Chondrocyte (in vitro differentiated cells): Measurements from ENCODE around the gene KLK12. TPM values are rescaled to one million over a fixed set of nuclear protein-coding genes. Genes with fewer than 3 reads are reported as not detected.

Experiments
- DNase-seq: peaks from one replicate; pipeline ENCODE4 v3.0.0; 2021; ENCODE audit warnings: mixed read lengths, low spot score
- H3K27ac Mint-ChIP-seq: one replicate; pipeline ENCODE4 v1.8.0; 2021; ENCODE audit warnings: mild to moderate bottlenecking, moderate library complexity, mixed read lengths; ENCODE audit not compliant: unreplicated experiment
- H3K27me3 Mint-ChIP-seq: 2 replicates; pipeline ENCODE4 v1.8.0; 2021; ENCODE audit warnings: low read depth, mixed read lengths
- H3K36me3 Mint-ChIP-seq: 2 replicates; pipeline ENCODE4 v1.8.0; 2021; ENCODE audit warnings: low read depth, mixed read lengths
- H3K4me1 Mint-ChIP-seq: 2 replicates; pipeline ENCODE4 v1.8.0; 2021; ENCODE audit warnings: low read depth, mild to moderate bottlenecking, mixed read lengths
- H3K4me3 Mint-ChIP-seq: one replicate; pipeline ENCODE4 v1.8.0; 2021; ENCODE audit warnings: mild to moderate bottlenecking, moderate library complexity, mixed read lengths; ENCODE audit not compliant: unreplicated experiment
- H3K9me3 Mint-ChIP-seq: 2 replicates; pipeline ENCODE4 v1.8.0; 2021; ENCODE audit warnings: low read depth, mixed read lengths
- total RNA-seq: library from RNA; stranded (reverse); gene quantifications from 3 replicates; pipeline ENCODE4 v1.2.1, GENCODE V29; 2021
- TF ChIP-seq, protein P1 (sequence below): fragments of 200-600 bp; sonication (generic); IDR thresholded peaks from 2 replicates; pipeline ENCODE4 v1.5.0; 2021; ENCODE audit warnings: antibody characterized with exemption, mild to moderate bottlenecking, moderate library complexity

The KLK12 gene
- total RNA-seq, 1 donor from 2014 or later, result not detected

DNA sequence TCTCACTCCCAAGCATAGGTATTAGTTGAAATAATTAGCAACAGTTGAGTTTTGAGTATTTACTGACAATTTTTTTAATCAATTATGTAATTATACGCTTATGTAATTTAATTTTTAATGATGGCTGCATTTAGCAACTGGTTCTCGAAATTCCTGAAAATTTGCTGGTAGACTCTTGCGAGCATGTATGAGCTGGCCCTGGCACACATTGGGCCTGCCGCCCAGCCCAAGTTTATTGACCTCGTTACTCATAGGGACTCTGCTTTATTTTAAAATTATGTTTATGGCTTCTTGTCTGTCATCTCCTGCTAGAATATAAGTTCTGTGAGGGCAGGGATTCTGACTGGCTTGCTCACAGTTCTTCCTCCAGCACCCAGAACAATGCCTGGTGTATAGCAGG lies 41.2 kb upstream of the KLK12 start:
- Mint-ChIP-seq H3K27ac (no peak overlapping the region), H3K4me3 (no peak overlapping the region), H3K36me3 (peaks cover 3% of the 10 kb centered on the region), H3K27me3 (peaks cover 2% of the 10 kb centered on the region), H3K9me3 (peaks cover 16% of the 10 kb centered on the region), H3K4me1 (no peaks in the 10 kb centered on the region)
- TF ChIP-seq, protein P1, sequence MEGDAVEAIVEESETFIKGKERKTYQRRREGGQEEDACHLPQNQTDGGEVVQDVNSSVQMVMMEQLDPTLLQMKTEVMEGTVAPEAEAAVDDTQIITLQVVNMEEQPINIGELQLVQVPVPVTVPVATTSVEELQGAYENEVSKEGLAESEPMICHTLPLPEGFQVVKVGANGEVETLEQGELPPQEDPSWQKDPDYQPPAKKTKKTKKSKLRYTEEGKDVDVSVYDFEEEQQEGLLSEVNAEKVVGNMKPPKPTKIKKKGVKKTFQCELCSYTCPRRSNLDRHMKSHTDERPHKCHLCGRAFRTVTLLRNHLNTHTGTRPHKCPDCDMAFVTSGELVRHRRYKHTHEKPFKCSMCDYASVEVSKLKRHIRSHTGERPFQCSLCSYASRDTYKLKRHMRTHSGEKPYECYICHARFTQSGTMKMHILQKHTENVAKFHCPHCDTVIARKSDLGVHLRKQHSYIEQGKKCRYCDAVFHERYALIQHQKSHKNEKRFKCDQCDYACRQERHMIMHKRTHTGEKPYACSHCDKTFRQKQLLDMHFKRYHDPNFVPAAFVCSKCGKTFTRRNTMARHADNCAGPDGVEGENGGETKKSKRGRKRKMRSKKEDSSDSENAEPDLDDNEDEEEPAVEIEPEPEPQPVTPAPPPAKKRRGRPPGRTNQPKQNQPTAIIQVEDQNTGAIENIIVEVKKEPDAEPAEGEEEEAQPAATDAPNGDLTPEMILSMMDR, result no peak
- no peak for DNase-seq

DNA sequence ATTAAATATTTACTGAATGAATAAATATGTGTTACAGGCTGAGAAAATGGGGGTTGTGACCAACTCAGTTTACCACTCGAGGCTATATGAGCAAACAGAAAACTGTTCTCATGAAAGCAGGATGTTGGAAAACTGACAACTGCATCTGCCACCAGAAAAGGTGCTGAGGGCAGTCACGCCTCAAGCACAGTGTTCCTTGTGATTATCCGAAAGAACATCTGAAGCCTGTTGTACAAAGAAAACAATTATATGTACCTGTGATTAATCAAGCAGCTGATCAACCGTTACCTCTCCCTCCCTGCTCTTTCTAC lies 36.2 kb upstream of the KLK12 start:
- peaks cover 20% of the 10 kb centered on the region for H3K9me3 Mint-ChIP-seq
- H3K4me3 Mint-ChIP-seq, result no peak overlapping the region
- DNase-seq, result no peak
- H3K27me3 Mint-ChIP-seq, result peaks cover 4% of the 10 kb centered on the region
- H3K4me1 Mint-ChIP-seq, result no peaks in the 10 kb centered on the region
- TF ChIP-seq, protein P1, result no peak
- H3K27ac Mint-ChIP-seq, result no peak overlapping the region
- peaks cover 4% of the 10 kb centered on the region for H3K36me3 Mint-ChIP-seq

GRCh38 chr19:51070334-51071094 lies 35.7 kb upstream of the KLK12 start:
- peaks cover 4% of the 10 kb centered on the region for H3K36me3 Mint-ChIP-seq
- no peak for DNase-seq
- H3K27ac Mint-ChIP-seq, result no peak overlapping the region
- peaks cover 6% of the 10 kb centered on the region for H3K27me3 Mint-ChIP-seq
- TF ChIP-seq, protein P1, result no peak
- peaks cover 20% of the 10 kb centered on the region for H3K9me3 Mint-ChIP-seq
- H3K4me1 Mint-ChIP-seq, result no peaks in the 10 kb centered on the region
- no peak overlapping the region for H3K4me3 Mint-ChIP-seq

DNA sequence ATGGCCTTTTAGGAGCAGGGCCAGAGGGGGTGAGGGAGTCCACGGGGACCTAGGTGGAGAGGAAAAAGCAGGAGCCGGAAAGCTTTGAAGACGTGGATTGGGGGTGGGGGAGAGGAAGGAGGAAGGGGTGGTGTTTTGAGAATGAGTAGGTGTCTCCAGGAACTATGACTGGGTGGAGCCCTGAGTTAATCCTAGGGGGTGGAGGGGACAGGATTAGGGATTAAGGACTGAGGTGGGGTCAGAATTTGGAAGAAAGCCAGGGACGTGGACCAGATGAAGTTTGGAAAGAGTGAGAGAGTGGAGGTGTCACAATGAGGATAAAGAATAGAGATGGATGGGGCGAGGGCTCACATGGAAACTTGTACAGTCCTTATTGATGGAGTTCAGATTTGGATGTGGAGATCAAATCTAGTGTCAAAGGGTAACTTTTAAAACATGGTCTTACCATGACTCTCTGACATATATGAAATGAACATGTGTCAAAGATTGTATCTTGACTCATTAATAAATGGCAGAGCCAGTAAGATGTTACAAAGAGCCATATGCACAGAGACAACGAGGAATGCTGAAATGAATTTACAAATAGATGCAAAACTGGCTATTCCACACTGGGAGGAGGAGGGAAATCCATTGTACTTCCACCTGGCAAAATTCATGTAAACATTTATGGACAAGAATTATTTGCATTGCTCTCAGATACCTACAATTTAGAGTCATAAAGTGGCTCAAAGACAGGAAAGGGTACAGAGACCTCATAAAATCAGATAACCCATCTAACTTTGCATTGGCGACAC lies 31.8 kb upstream of the KLK12 start:
- DNase-seq, result no peak
- TF ChIP-seq, protein P1, result no peak
- H3K27ac Mint-ChIP-seq, result no peak overlapping the region
- peaks cover 2% of the 10 kb centered on the region for H3K4me1 Mint-ChIP-seq
- H3K36me3 Mint-ChIP-seq, result peaks cover 1% of the 10 kb centered on the region
- peaks cover 11% of the 10 kb centered on the region for H3K27me3 Mint-ChIP-seq
- H3K9me3 Mint-ChIP-seq, result peaks cover 4% of the 10 kb centered on the region
- no peak overlapping the region for H3K4me3 Mint-ChIP-seq

- H3K27ac Mint-ChIP-seq, result no peak overlapping the region
- peaks cover 11% of the 10 kb centered on the region for H3K9me3 Mint-ChIP-seq
- no peak overlapping the region for H3K4me3 Mint-ChIP-seq
- H3K27me3 Mint-ChIP-seq, result peaks cover 11% of the 10 kb centered on the region
- TF ChIP-seq, protein P1, result no peak
- peaks cover 1% of the 10 kb centered on the region for H3K36me3 Mint-ChIP-seq
- H3K4me1 Mint-ChIP-seq, result peaks cover 2% of the 10 kb centered on the region
- no peak for DNase-seq
These were observed 30.6 kb upstream of the KLK12 start for GRCh38 chr19:51065221-51065960.
